HS-5 (cell line): ENCODE measurements around the gene SWI5.
"Not testable (repeated sequence)": the region's sequence is repeated elsewhere in the genome, so short reads cannot be mapped to it uniquely, and the experiment has no call there.

Source experiments
- DNase-seq: peaks from one replicate; pipeline ENCODE4 v3.0.0-alpha.2; 2012; ENCODE audit warnings: low read depth

The SWI5 gene

GRCh38 chr9:128279088-128280073, 3.3 kb downstream of the SWI5 start:
- DNase-seq = not testable (repeated sequence)

DNA sequence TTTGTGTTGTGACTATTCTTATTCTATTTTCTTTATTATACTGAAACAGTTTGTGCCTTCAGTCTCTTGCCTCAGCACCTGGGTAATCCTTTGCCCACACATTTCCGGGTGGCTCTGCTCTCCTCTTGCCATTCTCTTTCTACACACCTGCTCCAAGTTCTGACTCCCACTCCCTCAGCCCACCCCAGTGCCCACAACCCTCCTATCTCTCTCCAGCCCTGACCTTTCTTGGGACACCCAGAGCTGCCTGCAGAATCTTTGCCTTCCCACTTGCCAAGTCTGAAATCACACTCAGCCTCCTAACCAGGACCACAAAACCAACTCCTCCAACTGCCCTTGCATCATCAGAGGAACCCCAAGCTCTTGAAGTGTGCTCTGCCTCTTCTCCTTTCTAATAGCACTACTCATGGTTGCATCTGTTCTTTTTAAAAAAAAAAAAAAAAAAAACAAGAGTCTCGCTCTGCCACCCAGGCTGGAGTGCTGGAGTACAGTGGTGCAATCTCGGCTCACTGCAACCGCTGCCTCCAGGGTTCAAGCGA, 4.1 kb downstream of the SWI5 start:
- DNase-seq = no peak

- DNase-seq = peak; percentile 82
These were observed 6.4 kb downstream of the SWI5 start for GRCh38 chr9:128282500-128282899.

DNA sequence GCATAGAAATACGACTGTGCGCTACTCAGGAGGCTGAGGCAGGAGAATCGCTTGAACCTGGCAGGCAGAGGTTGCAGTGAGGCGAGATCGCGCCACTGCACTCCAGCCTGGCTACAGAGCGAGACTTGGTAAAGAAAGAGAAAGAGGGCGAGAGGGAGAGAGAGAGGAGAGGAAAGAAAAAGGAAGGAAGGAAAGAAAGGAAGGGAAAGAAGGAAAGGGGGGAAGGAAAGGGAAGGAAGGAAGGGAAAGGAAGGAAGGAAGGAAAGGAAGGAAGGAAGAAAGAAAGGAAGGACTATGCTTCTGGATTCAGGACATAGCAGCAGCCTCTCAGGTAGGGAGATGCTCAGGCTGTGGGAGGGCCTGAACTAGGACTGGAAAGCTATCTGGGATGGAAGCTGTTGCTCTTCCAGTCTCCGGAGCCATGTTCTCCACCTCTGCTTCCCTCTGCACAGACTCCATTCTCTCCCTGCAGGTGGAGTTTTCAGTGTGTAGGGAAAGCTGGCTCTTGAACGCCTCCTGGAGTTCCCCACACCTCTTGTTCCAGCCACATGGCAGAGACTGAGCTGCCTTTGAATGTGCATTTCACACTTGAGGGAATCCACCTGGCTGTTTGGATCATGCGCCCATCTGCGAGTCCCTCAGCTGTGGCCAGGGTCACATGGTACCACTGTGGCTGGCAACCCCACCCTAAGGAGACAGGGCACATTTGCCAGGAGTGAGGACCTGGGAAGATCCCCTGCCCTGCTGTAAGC, 9.1 kb downstream of the SWI5 start:
- DNase-seq = no peak

- no peak for DNase-seq
These were observed 10.4 kb downstream of the SWI5 start for GRCh38 chr9:128286440-128286839.

- no peak for DNase-seq
These were observed 12.4 kb downstream of the SWI5 start for GRCh38 chr9:128288273-128289004.

DNA sequence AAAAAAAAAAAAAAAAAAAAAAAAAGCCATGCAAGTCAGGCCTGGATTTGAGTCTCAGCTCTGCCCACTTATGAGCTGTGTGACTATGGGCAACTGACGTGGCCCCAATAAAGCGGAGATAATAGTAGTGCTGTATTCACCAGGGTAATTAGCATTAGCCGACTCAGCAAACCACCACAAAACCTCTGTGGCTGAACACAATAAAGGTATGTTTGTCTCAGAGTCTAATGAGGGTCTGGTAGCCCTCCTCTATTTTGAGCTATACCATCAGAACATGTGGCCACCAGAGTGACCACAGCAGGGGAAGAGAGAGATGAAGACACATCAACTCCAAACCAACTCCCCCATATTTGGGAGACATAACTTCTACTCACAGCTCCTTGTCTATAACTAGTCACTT, 15.9 kb downstream of the SWI5 start:
- no peak for DNase-seq

- no peak for DNase-seq
These were observed 17.0 kb downstream of the SWI5 start for GRCh38 chr9:128293091-128293490.

DNA sequence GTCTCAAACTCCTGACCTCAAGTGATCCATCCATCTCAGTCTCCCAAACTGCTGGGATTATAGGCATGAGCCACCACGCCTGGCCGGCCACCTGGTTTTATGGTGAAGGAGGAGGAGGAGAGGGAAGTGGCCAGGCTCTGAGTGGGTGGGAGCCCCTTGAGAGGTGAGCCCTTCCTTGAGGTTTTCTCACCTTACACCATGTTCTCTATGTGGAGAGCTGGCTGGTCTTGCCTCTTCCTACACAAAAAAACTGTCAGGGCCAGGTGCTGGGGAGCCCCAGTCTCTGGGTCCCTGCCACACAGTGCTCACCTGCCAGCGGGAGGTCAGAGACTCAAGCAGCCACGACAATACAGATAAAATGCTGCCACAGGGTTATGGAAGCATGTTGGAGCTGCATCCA, 18.1 kb downstream of the SWI5 start:
- DNase-seq = no peak

- DNase-seq = no peak
These were observed 20.5 kb downstream of the SWI5 start for GRCh38 chr9:128296340-128297220.

- DNase-seq = no peak
These were observed 21.2 kb downstream of the SWI5 start for GRCh38 chr9:128297221-128297773.

- no peak for DNase-seq
These were observed 22.7 kb downstream of the SWI5 start for GRCh38 chr9:128298535-128299482.

- no peak for DNase-seq
These were observed 28.3 kb downstream of the SWI5 start for GRCh38 chr9:128304136-128304970.

GRCh38 chr9:128304971-128305288, 28.9 kb downstream of the SWI5 start:
- no peak for DNase-seq

DNA sequence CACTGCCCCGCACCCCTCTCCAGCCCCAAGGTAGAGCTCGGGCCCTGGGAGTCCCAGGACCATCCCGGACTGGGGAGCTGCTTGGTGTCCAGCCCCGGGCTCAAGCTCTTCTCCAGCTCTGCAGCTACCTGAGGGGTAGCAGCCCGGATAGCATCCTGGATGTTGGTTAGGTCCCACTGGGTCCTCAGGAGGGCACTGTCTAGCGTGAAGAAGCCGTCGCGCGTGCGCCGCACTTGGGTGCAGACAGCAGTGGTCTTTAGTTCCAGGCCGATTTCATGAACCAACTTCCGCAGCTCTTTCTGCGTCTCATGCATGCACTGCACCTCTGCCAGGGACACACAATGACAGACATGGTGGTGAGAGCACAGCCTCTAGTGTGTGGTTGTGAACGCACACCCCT, 33.5 kb downstream of the SWI5 start:
- no peak for DNase-seq

DNA sequence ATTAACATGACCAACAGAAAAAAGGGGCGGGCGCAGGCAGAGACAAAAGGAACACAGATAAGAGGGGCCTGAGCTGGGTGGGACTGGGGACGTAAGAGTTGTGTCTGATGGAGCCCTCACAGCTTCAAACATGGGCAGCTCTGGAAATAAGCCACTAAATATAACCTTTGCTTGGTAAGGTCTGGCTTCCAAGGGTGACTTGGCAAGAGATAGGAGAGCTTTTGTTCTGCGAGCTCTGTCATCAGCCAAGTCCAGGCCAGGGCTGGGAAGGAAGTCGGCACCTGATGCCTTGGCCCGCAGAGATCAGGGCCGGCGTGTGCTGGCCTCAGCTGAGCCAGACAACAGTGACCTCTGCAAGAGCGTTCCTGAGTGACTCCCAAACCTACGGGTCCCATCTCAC, 34.4 kb downstream of the SWI5 start:
- DNase-seq = no peak

GRCh38 chr9:128314697-128315096, 38.6 kb downstream of the SWI5 start:
- no peak for DNase-seq

- no peak for DNase-seq
These were observed 40.3 kb downstream of the SWI5 start for GRCh38 chr9:128316421-128316820.

GRCh38 chr9:128317629-128318028, 41.6 kb downstream of the SWI5 start:
- no peak for DNase-seq
